ENCODE results near the gene VIPAS39.

GRCh38 chr14:77503138-77503537 is 45.7 kb upstream of the VIPAS39 start:
- TF ChIP-seq CTCF (IDR thresholded peaks at IDR 0.05) = no peak
- TF ChIP-seq POLR2A (IDR thresholded peaks at IDR 0.05) = no peak

Data from tibial nerve (tissue), 3 donors.